GM18498 (cell line): ENCODE results near the gene C22orf42.
"Not testable (repeated sequence)": the region's sequence is repeated elsewhere in the genome, so short reads cannot be mapped to it uniquely, and the experiment has no call there.

Experiments used
- ATAC-seq: cut with Tn5 transposase; IDR thresholded peaks from one replicate; pipeline ENCODE4 v1.9.1; 2021; ENCODE audit warnings: mild to moderate bottlenecking, moderate library complexity; ENCODE audit not compliant: unreplicated experiment

C22orf42 gene

DNA sequence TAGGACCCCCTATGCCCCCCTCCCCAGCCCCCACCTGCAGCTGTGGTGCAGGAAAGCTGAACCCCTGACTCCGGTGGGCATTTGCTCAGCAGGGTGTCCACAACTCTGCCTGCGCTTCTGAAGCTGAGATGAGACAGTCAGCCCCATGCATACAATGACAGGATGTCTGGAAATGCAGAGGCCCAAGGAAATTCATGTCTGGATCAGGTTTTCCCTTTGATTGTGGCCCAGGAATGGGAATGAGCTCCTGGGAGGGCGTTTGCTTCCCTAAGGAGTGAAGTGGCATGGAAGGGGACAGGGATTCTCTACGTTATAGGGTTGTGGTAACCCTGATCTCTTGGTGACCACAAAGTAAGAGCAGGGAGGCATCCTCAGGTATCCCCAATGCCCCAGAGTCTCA, 22.2 kb downstream of the C22orf42 start:
- ATAC-seq: not testable (repeated sequence)

- not testable (repeated sequence) for ATAC-seq
These were observed 23.1 kb downstream of the C22orf42 start for GRCh38 chr22:32135958-32136357.

- not testable (repeated sequence) for ATAC-seq
These were observed 24.3 kb downstream of the C22orf42 start for GRCh38 chr22:32134796-32135195.

- no peak for ATAC-seq
These were observed 26.3 kb downstream of the C22orf42 start for GRCh38 chr22:32132783-32133182.

GRCh38 chr22:32132126-32132525, 27.0 kb downstream of the C22orf42 start:
- no peak for ATAC-seq

DNA sequence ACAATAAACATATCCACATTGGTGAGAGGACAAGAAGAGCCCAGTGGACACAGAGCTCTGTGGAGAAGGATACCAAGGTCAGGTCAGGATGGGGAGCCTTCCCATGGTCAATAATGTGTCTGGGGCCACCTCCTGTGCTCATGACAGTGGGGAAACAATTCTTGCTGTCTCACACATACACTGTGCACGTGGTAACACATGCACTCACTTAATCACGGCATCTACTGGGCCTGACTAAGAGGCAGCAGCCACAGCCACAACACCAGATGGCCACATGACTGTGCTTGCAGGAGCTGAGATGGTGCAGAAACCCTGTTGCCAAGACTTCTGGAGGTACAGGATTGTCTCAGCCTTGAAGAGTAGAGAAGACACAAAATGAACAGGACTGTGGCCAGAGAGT, 28.6 kb downstream of the C22orf42 start:
- no peak for ATAC-seq

DNA sequence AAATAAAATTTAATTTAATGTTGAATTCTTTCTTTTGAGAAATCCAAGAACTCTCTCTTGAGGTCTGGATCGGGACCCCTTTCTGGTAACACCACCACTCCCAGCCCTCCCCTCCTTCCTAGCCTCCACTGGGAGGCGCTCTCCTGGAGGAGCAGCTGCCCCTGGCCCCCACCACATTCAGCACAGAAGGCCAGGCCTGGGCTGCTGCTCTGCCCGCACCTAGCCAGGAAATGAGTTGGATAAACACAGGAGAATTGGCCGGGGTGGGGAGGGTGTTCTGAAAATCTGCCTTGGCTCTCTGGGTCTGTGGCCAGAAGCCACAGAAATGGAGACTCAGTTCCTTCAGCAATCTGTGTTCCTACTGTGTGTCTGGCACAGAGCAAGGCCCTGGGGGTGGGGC, 31.2 kb downstream of the C22orf42 start:
- ATAC-seq: no peak

- ATAC-seq: no peak
These were observed 35.4 kb downstream of the C22orf42 start for GRCh38 chr22:32123657-32124056.

DNA sequence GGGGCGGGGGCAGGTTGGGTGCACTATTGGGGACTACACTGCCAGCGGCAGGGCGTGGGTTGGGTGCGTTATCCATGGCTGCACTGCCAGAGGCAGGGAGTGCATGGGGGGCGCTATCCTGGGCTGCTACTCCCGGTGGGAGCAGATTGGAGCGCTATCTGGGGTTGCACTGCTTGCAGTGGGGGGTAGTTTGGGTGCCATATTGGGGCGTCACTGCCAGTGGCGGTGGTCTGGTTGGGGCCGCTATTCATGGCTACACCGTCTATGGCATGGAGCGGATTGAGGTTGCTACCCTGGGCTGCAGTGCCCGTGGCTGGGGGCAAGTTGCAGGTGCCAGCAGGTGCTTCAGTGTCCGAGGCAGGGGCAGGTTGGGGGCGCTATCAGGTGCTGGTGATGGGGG, 36.2 kb downstream of the C22orf42 start:
- ATAC-seq: no peak

GRCh38 chr22:32120603-32121002, 38.5 kb downstream of the C22orf42 start:
- no peak for ATAC-seq

DNA sequence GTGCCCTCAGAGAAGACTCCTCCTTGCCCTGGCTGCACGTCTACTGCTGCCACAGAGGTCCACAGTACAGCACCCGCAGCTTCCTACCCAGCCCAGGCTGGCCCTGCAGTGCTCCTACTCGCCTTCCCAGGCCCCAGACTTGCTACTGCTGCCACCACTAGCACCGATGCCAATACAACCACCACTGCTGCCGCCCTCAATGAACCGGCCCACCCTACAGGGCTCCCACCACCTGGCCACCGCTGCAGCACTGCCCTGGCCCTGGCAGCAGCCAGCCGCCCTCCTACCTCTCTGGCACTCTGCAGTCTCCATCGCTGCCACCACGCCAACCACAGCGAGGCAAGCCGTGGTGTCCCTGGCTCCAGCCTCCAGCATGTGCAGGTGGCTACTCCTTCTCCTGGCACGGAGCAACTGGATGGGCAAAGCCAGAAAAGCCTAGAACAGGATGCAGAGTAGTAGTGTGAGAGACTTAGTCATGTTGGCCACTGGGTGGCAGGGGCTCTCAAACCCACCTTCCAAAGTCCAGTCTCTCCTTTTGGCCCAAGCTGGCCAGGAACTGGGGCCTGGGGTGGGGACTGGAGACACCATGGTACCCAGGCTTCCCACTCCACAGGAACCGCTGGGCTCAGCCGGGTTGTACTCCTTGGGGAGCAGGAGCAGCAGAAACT, 39.4 kb downstream of the C22orf42 start:
- no peak for ATAC-seq

GRCh38 chr22:32112380-32112779, 46.7 kb downstream of the C22orf42 start:
- ATAC-seq: no peak

GRCh38 chr22:32106930-32107329, 52.2 kb downstream of the C22orf42 start:
- no peak for ATAC-seq

DNA sequence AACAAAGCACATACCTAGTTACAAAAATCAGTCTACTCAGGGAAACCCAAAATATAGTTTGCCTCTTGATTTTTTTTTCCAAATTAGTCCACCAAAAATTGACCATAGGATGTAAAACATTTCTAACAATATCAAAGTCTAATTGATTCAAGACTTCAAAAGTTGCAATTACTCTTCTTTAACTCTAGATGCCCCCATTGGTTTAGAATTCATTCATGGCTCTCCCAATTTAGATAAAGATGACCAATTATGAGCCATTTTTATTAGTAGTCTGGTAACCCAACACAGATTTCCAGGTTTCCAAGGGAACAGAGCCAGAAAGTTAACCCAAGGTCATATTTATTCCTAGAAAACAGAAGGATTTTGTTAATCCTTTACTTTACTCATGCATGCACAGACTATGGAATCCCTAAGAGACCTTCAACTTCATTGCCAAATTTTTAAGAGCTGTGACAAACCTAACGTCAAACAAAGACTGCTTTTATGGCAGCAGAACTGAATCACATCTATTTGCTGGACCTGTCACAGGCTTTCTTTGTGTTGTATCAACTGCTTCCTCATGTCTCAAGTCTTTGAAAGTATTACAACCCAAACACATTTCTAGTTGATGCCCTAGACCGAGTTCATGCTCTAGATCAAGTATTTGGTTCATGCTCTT, 55.3 kb downstream of the C22orf42 start:
- ATAC-seq: no peak

- ATAC-seq: no peak
These were observed 58.4 kb downstream of the C22orf42 start for GRCh38 chr22:32100711-32101110.
